Measurements from ENCODE around the gene MRPL39.
"Not testable (repeated sequence)": the region's sequence is repeated elsewhere in the genome, so short reads cannot be mapped to it uniquely, and the experiment has no call there.

MRPL39 gene

GRCh38 chr21:25607151-25608043 is at the start of gene MRPL39:
Gene MRPL39, minus strand, starts transcription at chr21:25607481. Its CDS starts 6 bp downstream, at chr21:25607475.
- DNase-seq (ENCODE audit: low read depth in 1 of 2, low spot score in 1 of 2): peak; percentile 70 to 79

DNA sequence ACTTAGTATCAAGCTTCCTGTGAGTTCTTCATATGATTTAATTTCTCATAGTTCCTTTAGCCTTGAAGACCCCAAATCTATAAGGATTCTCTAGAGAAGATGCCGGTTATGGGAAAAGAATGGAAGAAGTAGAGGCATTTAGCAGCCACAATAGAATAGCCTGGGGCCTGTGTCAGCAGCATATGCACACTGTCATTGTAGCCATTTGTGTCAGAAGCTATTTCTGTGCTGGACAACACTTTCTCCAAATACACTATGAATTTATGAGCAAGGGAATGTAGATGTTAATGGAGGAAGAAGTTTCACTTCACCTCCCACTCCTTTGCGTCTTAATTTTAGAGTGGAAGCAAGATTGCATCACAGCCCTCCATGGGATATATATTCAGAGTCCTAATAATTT is 49.1 kb upstream of the MRPL39 start:
- no peak for DNase-seq (ENCODE audit: low read depth in 1 of 2, low spot score in 1 of 2)

- no peak for DNase-seq (ENCODE audit: low read depth in 1 of 2, low spot score in 1 of 2)
These were observed 41.9 kb upstream of the MRPL39 start for GRCh38 chr21:25649146-25649545.

DNA sequence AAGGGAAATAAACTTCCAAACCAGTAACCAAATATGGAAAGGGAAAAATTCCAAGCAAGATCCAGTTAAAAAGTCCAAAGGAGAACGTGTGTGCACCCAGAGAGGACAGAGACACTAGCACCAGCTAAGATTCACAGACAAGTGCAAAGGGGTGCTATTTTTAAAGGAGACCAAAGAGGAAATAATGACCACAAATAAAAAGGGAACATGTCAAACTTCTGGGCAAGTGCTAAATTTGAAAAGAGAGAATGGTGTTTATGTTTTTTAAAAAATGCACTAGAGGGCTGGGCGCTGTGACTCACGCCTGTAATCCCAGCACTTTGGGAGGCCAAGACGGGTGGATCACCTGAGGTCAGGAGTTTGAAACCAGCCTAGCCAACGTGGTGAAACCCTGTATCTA is 40.4 kb upstream of the MRPL39 start:
- DNase-seq (ENCODE audit: low read depth in 1 of 2, low spot score in 1 of 2): no peak

DNA sequence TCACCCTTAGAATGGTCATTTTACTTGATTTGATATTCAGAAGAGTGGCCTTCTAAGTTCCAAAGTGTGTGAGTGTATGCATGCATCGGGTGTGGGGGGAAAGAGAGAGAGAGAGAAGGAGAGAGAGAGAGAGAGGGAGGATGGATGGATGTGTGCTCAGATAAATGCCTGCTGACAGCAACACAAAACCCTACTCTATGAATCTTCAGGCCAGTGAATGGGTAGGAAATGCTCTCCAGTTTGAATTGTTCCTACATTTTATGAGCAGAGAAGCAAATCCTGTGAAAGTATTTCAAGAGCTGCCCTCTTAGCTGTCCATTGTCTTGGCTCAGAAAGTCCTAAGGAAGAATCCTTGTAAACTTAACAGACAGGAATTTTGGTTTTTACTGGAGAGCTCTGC is 39.2 kb upstream of the MRPL39 start:
- DNase-seq (ENCODE audit: low read depth in 1 of 2, low spot score in 1 of 2): no peak

- DNase-seq (ENCODE audit: low read depth in 1 of 2, low spot score in 1 of 2): no peak
These were observed 36.2 kb upstream of the MRPL39 start for GRCh38 chr21:25643486-25643885.

GRCh38 chr21:25640943-25641292 is 33.6 kb upstream of the MRPL39 start:
- no peak for DNase-seq (ENCODE audit: low read depth in 1 of 2, low spot score in 1 of 2)

- no peak for DNase-seq (ENCODE audit: low read depth in 1 of 2, low spot score in 1 of 2)
These were observed 33.1 kb upstream of the MRPL39 start for GRCh38 chr21:25640202-25640942.

DNA sequence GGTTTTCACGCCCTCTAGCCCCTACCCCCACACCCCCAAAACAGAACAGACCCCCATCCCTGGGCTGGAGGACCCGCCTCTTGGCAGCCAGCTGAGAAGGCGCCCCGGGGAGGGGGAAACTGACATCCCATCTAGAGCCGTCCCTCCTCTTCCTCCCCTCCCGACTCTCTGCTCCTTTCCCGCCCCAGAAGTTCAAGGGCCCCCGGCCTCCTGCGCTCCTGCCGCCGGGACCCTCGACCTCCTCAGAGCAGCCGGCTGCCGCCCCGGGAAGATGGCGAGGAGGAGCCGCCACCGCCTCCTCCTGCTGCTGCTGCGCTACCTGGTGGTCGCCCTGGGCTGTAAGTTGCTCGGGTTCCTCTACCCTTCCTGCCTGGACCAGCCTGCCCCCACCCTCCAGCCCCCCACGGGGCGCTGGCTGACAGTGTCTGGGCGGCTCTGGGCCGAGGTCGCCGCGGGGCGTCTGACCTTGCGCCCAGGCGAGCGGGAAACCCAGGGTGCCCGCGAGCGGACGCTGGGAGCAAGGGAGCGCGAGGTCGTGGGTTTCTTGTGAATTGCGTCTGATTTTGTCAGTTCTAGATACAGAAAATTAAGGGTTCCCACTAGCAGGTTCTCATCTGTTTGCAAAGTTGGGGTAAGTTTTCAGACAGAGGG is 32.4 kb upstream of the MRPL39 start:
- DNase-seq (ENCODE audit: low read depth in 1 of 2, low spot score in 1 of 2): peak; percentile 5 to 21

GRCh38 chr21:25638660-25639550 is 31.6 kb upstream of the MRPL39 start, which contains the start of gene JAM2:
Gene JAM2, plus strand, starts transcription at chr21:25639258. Its CDS starts 564 bp downstream, at chr21:25639822.
- peak in 1 of 2 donors; percentile 26 for DNase-seq (ENCODE audit: low read depth in 1 of 2, low spot score in 1 of 2)

DNA sequence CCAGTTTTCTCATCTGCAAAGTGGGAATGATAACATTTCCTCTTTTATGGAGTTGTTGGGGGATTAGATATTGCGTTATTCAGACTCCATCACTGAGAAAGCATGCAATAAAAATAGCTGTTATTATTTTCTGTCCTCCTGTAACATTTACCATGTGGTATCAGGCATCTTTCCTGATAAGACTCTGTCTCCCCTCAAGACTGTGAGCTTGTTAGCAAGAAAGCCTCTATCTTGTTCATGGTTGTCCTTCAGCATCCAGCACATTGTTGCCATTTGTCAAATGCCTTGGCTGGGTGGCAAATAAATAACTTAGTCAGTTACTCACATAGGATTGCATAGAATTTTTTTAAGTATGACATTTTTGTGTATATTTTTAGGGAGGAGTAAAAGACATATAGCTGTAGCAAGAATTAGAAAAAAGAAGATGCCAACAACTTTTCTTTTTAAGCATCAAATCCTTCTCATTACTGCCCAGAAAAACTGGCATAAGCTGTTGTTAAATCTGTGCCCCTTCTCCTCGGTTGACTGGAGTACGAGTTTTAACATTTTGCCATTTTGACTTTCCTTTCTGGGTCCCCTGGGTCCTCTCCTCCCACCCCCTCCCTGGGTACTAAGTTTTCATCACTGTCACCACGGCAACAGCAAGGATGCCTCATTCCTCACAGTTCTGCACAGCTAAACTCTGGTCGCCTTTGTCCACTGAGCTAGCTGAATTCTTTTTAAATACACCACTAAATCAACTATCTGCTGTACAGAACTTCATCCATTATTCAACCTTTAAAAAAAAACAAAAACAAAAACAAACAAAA is 30.8 kb upstream of the MRPL39 start:
- DNase-seq (ENCODE audit: low read depth in 1 of 2, low spot score in 1 of 2): no peak

DNA sequence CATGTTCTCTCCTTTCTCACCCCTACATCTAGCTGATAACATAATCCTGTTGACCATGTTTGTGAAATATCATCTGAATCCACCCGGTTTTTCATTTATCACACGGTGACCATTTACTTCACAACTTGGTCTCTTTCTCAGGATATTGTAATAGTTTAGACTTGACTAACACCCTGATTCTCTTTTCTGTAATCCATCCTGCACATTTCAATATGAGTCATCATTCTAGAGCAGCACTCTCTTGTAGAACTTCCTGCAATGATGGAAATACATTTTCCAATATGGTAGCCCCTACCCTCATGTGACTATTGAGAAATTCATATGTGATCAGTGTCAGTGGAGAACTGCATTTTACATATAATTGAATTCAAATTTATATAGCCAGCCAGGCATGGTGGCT is 29.4 kb upstream of the MRPL39 start:
- DNase-seq (ENCODE audit: low read depth in 1 of 2, low spot score in 1 of 2): no peak

DNA sequence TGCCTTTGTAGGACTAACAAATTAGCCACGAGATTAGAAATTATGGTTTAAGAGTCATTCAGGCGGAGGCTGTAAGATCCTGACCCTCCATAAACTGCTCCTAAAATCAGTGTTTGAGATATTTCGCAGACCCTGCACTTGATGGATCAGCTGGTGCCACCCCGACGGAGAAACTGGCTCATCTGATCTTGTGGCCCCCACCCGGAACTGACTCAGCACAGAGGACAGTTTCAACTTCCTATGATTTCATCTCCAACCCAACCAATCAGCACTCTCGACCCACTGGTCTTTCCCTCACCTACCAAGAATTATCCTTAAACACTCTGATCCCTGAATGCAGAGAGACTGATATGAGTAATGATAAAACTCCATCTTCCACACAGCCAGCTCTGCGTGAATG is 28.0 kb upstream of the MRPL39 start:
- DNase-seq (ENCODE audit: low read depth in 1 of 2, low spot score in 1 of 2): no peak

DNA sequence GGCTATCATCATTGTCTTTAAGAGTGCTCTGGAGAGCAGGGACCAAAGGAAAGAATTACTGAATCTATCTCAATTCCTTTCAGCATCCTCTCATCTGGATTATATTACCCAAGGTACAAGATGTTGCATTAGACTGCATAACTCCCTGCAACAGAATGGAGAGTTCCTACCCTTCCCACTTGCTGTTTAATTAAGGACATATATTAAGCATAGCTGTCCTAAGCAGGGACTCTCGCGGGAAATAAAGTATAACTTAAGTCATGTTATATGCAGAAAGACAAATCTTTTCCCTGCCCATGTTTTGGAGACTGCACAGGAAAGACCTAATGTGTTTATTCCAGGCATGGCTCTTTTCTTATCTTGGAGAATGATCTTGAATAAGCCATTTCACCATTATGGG is 25.0 kb upstream of the MRPL39 start:
- no peak for DNase-seq (ENCODE audit: low read depth in 1 of 2, low spot score in 1 of 2)

GRCh38 chr21:25626757-25627156 is 19.5 kb upstream of the MRPL39 start:
- DNase-seq (ENCODE audit: low read depth in 1 of 2, low spot score in 1 of 2): no peak

DNA sequence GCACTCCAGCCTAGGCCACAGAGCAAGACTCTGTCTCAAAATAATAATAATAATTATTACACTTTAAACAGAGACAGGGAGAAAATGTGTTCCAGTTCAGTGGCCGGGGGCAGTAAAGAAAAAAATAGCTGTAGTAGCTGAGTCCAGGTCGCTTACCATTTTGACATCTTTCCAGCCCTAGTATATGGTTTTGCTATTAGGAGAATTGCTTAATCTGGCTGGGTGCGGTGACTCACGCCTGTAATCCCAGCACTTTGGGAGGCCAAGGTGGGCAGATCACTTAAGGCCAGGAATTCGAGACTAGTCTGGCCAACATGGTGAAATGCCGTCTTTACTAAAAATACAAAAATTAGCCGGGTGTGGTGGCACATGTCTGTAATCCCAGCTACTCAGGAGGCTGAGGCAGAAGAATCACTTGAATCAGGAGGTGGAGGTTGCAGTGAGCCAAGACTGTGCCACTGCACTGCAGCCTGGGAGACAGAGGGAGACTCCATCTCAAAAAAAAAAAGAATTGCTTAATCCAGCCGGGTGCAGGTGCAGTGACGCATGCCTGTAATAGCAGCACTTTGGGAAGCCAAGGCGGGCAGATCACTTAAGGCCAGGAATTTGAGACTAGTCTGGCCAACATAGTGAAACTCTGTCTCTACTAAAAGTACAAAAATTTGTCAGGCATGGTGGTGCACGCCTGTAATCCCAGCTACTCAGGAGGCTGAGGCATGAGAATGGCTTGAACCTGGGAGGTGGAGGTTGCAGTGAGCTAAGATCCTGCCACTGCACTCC is 18.7 kb upstream of the MRPL39 start:
- DNase-seq (ENCODE audit: low read depth in 1 of 2, low spot score in 1 of 2): not testable (repeated sequence)

GRCh38 chr21:25625036-25625435 is 17.8 kb upstream of the MRPL39 start:
- DNase-seq (ENCODE audit: low read depth in 1 of 2, low spot score in 1 of 2): no peak

- no peak for DNase-seq (ENCODE audit: low read depth in 1 of 2, low spot score in 1 of 2)
These were observed 17.2 kb upstream of the MRPL39 start for GRCh38 chr21:25624511-25624910.

- no peak for DNase-seq (ENCODE audit: low read depth in 1 of 2, low spot score in 1 of 2)
These were observed 11.9 kb upstream of the MRPL39 start for GRCh38 chr21:25619198-25619597.

All from stimulated activated CD4-positive, alpha-beta T cell treated with anti-CD3 and anti-CD28 coated beads, Interleukin-15, amount 100 ng/mL, for 1 hour (primary cell).